Nephron progenitor cell (in vitro differentiated cells): ENCODE data around the gene CCDC92.

Source experiments
- DNase-seq: peaks from one replicate; pipeline ENCODE4 v3.0.0; 2021
- H3K27ac Mint-ChIP-seq: 2 replicates; pipeline ENCODE4 v1.8.0; 2021; ENCODE audit warnings: mild to moderate bottlenecking, moderate library complexity, mixed read lengths
- H3K27me3 Mint-ChIP-seq: 2 replicates; pipeline ENCODE4 v1.8.0; 2021; ENCODE audit warnings: mild to moderate bottlenecking, low read depth, mixed read lengths; ENCODE audit not compliant: poor library complexity
- H3K36me3 Mint-ChIP-seq: 2 replicates; pipeline ENCODE4 v1.8.0; 2021; ENCODE audit warnings: low read depth, mixed read lengths
- H3K4me1 Mint-ChIP-seq: 2 replicates; pipeline ENCODE4 v1.8.0; 2021; ENCODE audit warnings: mixed read lengths
- H3K4me3 Mint-ChIP-seq: 2 replicates; pipeline ENCODE4 v1.8.0; 2021; ENCODE audit warnings: mild to moderate bottlenecking, moderate library complexity, mixed read lengths
- H3K9me3 Mint-ChIP-seq: 2 replicates; pipeline ENCODE4 v1.8.0; 2021; ENCODE audit warnings: mild to moderate bottlenecking, moderate library complexity, mixed read lengths
- TF ChIP-seq, protein P1 (sequence below): fragments of 200-600 bp; sonication (generic); IDR thresholded peaks from 2 replicates; pipeline ENCODE4 v1.5.0; 2021; ENCODE audit warnings: antibody characterized with exemption

The CCDC92 gene

DNA sequence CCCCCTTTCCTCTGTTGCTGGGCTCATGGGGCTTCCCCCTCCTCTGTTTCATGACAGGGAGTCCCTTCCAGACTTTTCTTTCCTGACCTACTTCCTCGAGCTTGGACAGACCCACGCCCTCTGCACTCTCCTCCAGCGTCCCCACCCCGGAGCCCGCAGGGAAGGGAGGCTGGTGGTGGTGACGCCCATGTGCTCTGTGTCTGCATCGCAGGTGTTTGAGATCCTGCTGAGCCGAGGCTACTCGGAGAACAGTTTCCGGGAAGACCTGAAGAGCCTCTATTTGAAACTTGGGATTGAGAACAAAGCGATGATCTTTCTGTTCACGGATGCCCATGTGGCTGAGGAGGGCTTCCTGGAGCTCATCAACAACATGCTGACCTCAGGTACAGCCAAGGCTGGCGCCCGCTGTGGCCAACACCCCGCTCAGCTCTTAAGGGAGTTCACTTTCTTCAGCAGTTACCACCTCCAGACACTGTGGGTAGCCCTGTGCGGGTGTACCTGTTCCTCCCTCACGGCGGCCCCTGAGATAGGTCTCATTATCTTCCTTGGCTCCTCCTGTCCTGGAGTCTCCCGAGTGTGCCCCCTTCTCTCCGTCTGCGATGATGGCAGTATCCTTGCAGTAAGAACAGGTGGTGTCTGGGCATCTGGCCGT lies 85.6 kb downstream of the CCDC92 start:
- Mint-ChIP-seq H3K27ac (no peak overlapping the region), H3K9me3 (peaks cover 14% of the 10 kb centered on the region), H3K4me1 (peaks cover 24% of the 10 kb centered on the region), H3K4me3 (no peak overlapping the region), H3K36me3 (no peaks in the 10 kb centered on the region), H3K27me3 (peaks cover 61% of the 10 kb centered on the region)
- TF ChIP-seq, protein P1, sequence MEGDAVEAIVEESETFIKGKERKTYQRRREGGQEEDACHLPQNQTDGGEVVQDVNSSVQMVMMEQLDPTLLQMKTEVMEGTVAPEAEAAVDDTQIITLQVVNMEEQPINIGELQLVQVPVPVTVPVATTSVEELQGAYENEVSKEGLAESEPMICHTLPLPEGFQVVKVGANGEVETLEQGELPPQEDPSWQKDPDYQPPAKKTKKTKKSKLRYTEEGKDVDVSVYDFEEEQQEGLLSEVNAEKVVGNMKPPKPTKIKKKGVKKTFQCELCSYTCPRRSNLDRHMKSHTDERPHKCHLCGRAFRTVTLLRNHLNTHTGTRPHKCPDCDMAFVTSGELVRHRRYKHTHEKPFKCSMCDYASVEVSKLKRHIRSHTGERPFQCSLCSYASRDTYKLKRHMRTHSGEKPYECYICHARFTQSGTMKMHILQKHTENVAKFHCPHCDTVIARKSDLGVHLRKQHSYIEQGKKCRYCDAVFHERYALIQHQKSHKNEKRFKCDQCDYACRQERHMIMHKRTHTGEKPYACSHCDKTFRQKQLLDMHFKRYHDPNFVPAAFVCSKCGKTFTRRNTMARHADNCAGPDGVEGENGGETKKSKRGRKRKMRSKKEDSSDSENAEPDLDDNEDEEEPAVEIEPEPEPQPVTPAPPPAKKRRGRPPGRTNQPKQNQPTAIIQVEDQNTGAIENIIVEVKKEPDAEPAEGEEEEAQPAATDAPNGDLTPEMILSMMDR, result no peak
- DNase-seq, result no peak

DNA sequence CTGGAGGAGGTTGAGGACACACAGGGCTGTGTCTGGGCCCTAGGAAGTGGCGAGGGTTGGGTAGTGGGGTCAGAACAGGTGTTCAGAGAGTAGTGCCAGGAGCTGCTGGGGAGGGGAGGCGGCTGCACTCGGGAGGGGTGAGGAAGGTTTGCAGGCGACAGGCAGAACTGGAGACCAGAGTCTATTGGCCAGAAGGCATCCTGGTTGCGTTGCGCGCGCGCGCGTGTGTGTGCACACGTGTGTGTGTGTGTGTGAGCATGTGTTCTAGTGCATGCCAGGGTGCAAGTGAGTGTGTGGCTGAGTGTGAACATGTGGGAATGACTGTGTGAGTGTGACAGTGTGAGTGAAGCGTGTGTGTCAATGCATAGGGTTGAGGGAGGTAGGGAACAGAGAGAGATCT lies 86.4 kb downstream of the CCDC92 start:
- peaks cover 60% of the 10 kb centered on the region for H3K27me3 Mint-ChIP-seq
- H3K36me3 Mint-ChIP-seq, result no peaks in the 10 kb centered on the region
- H3K4me1 Mint-ChIP-seq, result peaks cover 24% of the 10 kb centered on the region
- H3K27ac Mint-ChIP-seq, result no peak overlapping the region
- H3K4me3 Mint-ChIP-seq, result no peak overlapping the region
- TF ChIP-seq, protein P1, result no peak
- peaks cover 14% of the 10 kb centered on the region for H3K9me3 Mint-ChIP-seq
- no peak for DNase-seq
